Measurements from ENCODE around the gene KMT2E.

KMT2E gene

GRCh38 chr7:105153531-105153930 lies 139.5 kb downstream of the KMT2E start:
- no peaks in the 10 kb centered on the region for H4K20me1 ChIP-seq (ENCODE audit: control insufficient read depth, insufficient read depth, low read depth, low read length)
- H3K27me3 ChIP-seq (ENCODE audit: control insufficient read depth, low read length) = no peaks in the 10 kb centered on the region
- TF ChIP-seq EZH2phosphoT487 (IDR thresholded peaks at IDR 0.05; ENCODE audit: borderline replicate concordance, low read length) (no peak), CTCF (IDR thresholded peaks at IDR 0.05; ENCODE audit: low read depth, low read length, poor library complexity, severe bottlenecking) (no peak)
- no peaks in the 10 kb centered on the region for H3K9me2 ChIP-seq (replicated peaks; ENCODE audit: control insufficient read depth, low read length)
- H3K9me3 ChIP-seq (ENCODE audit: control insufficient read depth, insufficient read depth, low read length) = no peaks in the 10 kb centered on the region
- H3K27ac ChIP-seq (ENCODE audit: low read depth, low read length) = no peak overlapping the region
- H3K4me3 ChIP-seq (ENCODE audit: low read length) = no peak overlapping the region
- no peaks in the 10 kb centered on the region for H3K36me3 ChIP-seq (ENCODE audit: control insufficient read depth, low read length)
- H3K4me2 ChIP-seq (ENCODE audit: low read length) = no peak overlapping the region
- H3F3A ChIP-seq (ENCODE audit: control insufficient read depth, insufficient read depth) = no peaks in the 10 kb centered on the region
- H3K4me1 ChIP-seq (ENCODE audit: control insufficient read depth, low read length) = no peaks in the 10 kb centered on the region
- H3K79me2 ChIP-seq (ENCODE audit: control insufficient read depth, low read length) = no peaks in the 10 kb centered on the region

DNA sequence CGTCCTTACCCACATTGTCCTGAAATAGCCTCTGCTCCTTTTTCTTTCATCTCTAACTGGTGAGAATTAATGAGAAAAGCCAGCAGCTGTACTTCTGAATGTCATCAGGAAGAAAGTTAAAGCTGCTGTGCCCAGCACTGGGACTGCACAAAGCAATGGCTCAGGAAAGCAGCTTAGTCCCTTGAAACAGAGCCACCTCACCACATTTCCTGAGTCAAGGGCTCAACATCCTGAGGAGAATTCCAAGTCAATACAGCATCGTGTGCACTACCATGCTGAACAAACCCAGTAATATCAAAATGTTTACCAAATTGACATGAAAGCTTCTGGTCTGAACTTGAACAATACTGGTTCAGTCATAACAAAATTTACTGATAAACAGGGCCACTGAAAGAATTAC lies 140.1 kb downstream of the KMT2E start:
- H3K4me3 ChIP-seq (ENCODE audit: low read length) = no peak overlapping the region
- H3K9me2 ChIP-seq (replicated peaks; ENCODE audit: control insufficient read depth, low read length) = no peaks in the 10 kb centered on the region
- no peak overlapping the region for H3K4me2 ChIP-seq (ENCODE audit: low read length)
- H3K36me3 ChIP-seq (ENCODE audit: control insufficient read depth, low read length) = no peaks in the 10 kb centered on the region
- H4K20me1 ChIP-seq (ENCODE audit: control insufficient read depth, insufficient read depth, low read depth, low read length) = no peaks in the 10 kb centered on the region
- H3K79me2 ChIP-seq (ENCODE audit: control insufficient read depth, low read length) = no peaks in the 10 kb centered on the region
- TF ChIP-seq CTCF (IDR thresholded peaks at IDR 0.05; ENCODE audit: low read depth, low read length, poor library complexity, severe bottlenecking) (no peak), EZH2phosphoT487 (IDR thresholded peaks at IDR 0.05; ENCODE audit: borderline replicate concordance, low read length) (no peak)
- H3K9me3 ChIP-seq (ENCODE audit: control insufficient read depth, insufficient read depth, low read length) = no peaks in the 10 kb centered on the region
- no peaks in the 10 kb centered on the region for H3F3A ChIP-seq (ENCODE audit: control insufficient read depth, insufficient read depth)
- no peaks in the 10 kb centered on the region for H3K4me1 ChIP-seq (ENCODE audit: control insufficient read depth, low read length)
- H3K27me3 ChIP-seq (ENCODE audit: control insufficient read depth, low read length) = no peaks in the 10 kb centered on the region
- H3K27ac ChIP-seq (ENCODE audit: low read depth, low read length) = no peak overlapping the region

DNA sequence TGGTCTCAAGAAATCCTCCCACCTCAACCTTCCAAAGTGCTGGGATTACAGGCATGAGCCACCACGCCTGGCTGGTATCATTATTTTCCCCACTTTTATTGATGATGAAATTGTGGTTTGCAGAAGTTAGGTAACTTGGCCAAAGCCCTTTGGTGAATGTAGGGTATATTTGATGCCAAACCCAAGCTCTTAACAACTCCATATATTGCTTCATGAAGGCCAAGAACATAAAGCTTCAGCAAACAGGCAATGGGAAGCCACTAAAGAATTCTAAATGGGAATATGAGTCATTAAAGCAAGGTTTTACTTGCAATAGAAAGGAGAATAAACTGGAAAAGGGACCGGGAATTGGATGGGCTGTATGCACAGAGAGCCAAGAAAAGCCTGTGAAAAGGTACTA lies 142.7 kb downstream of the KMT2E start:
- no peaks in the 10 kb centered on the region for H3K36me3 ChIP-seq (ENCODE audit: control insufficient read depth, low read length)
- no peaks in the 10 kb centered on the region for H3K9me2 ChIP-seq (replicated peaks; ENCODE audit: control insufficient read depth, low read length)
- no peak overlapping the region for H3K27ac ChIP-seq (ENCODE audit: low read depth, low read length)
- TF ChIP-seq CTCF (IDR thresholded peaks at IDR 0.05; ENCODE audit: low read depth, low read length, poor library complexity, severe bottlenecking) = no peak
- no peak for TF ChIP-seq EZH2phosphoT487 (IDR thresholded peaks at IDR 0.05; ENCODE audit: borderline replicate concordance, low read length)
- no peaks in the 10 kb centered on the region for H3F3A ChIP-seq (ENCODE audit: control insufficient read depth, insufficient read depth)
- no peaks in the 10 kb centered on the region for H3K79me2 ChIP-seq (ENCODE audit: control insufficient read depth, low read length)
- no peak overlapping the region for H3K4me2 ChIP-seq (ENCODE audit: low read length)
- no peaks in the 10 kb centered on the region for H3K27me3 ChIP-seq (ENCODE audit: control insufficient read depth, low read length)
- no peak overlapping the region for H3K4me3 ChIP-seq (ENCODE audit: low read length)
- H3K4me1 ChIP-seq (ENCODE audit: control insufficient read depth, low read length) = no peaks in the 10 kb centered on the region
- H4K20me1 ChIP-seq (ENCODE audit: control insufficient read depth, insufficient read depth, low read depth, low read length) = no peaks in the 10 kb centered on the region
- no peaks in the 10 kb centered on the region for H3K9me3 ChIP-seq (ENCODE audit: control insufficient read depth, insufficient read depth, low read length)

DNA sequence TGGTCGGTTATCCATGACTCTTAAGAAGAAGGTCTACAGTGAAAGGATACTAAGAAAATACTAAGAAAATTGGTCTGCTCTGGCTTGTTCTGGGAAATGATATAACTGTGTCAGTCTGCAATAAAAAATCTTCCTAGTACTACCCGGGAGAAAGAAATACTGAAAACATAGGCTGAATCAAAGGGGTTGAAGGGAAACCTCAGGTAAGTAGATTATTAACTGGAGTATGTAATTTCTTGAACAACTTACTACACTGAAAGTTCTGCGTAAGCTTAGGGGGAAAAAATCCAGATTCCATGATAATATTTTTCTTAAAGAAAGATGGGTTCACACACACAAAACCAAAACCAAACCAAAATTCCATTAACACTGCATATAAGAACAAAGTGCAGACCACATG lies 143.3 kb downstream of the KMT2E start:
- Histone ChIP-seq H3K27ac (ENCODE audit: low read depth, low read length) (no peak overlapping the region), H4K20me1 (ENCODE audit: control insufficient read depth, insufficient read depth, low read depth, low read length) (no peaks in the 10 kb centered on the region), H3K79me2 (ENCODE audit: control insufficient read depth, low read length) (no peaks in the 10 kb centered on the region), H3K9me2 (replicated peaks; ENCODE audit: control insufficient read depth, low read length) (no peaks in the 10 kb centered on the region), H3K36me3 (ENCODE audit: control insufficient read depth, low read length) (no peaks in the 10 kb centered on the region), H3K27me3 (ENCODE audit: control insufficient read depth, low read length) (no peaks in the 10 kb centered on the region), H3K9me3 (ENCODE audit: control insufficient read depth, insufficient read depth, low read length) (no peaks in the 10 kb centered on the region), H3F3A (ENCODE audit: control insufficient read depth, insufficient read depth) (no peaks in the 10 kb centered on the region), H3K4me2 (ENCODE audit: low read length) (no peak overlapping the region), H3K4me3 (ENCODE audit: low read length) (no peak overlapping the region), H3K4me1 (ENCODE audit: control insufficient read depth, low read length) (no peaks in the 10 kb centered on the region)
- no peak for TF ChIP-seq CTCF (IDR thresholded peaks at IDR 0.05; ENCODE audit: low read depth, low read length, poor library complexity, severe bottlenecking)
- no peak for TF ChIP-seq EZH2phosphoT487 (IDR thresholded peaks at IDR 0.05; ENCODE audit: borderline replicate concordance, low read length)

Data from DOHH2 (cell line).